Measurements from ENCODE around the gene NRG2. TPM values are rescaled to one million over a fixed set of nuclear protein-coding genes. Genes with fewer than 3 reads are reported as not detected.

The NRG2 gene
- total and polyA plus RNA-seq, 2 of the 8 experiments (the other 6 are each of a cell fraction or from before 2014, with no cell fraction given) = 0.27 to 0.54 TPM

DNA sequence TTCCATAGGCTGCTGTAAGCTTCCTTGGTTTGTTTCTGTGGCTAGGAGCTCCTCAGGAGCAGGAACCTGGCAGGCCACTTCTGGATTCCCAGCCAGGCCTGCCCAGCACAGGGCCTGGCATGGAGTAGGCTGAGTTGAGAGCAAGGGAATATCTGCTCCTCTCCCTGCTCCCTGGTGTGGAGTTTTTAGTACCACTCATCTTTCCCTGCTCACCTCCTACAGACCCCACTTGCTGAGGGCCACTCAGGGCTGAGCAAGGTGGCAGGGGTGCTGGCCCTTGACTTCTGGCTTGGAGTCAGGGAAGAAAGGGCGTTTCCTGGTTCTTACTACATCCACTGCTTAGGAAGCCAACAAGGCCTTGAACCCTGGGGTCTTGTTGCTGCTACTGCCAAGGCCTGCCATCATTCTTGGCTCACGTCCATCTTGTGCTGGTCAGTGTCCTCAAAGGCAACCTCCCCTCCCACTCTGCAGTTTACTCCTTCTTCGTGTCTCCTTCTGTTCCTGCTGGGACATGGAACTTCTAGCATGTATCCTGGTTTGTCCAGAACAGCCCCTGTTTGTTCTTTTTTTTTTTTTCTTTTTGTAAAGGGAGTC lies 192.6 kb downstream of the NRG2 start:
- CTCF ChIA-PET (ENCODE audit: partially characterized antibody) = interaction anchor here (0.8 to 2.8 kb wide), 10 partner anchors 11 to 118 kb away, joined by 3 to 28 read pairs (median 8); partner anchors contain the start of gene PSD2
- H2BK12ac ChIP-seq (ENCODE audit: low read depth, low read length) = no peak overlapping the region
- TF ChIP-seq KDM5A (IDR thresholded peaks at IDR 0.05; ENCODE audit: low read length) (no peak), SIRT6 (IDR thresholded peaks at IDR 0.05; ENCODE audit: low read length) (no peak), E2F6 (IDR thresholded peaks at IDR 0.05) (no peak), NRF1 (IDR thresholded peaks at IDR 0.05; ENCODE audit: low read depth, low read length) (no peak), SP4 (IDR thresholded peaks at IDR 0.05; ENCODE audit: low read length) (no peak), POU5F1 (IDR thresholded peaks at IDR 0.05; ENCODE audit: low read depth, low read length) (no peak), SIX5 (IDR thresholded peaks at IDR 0.05; ENCODE audit: low read depth, low read length) (no peak), ATF3 (IDR thresholded peaks at IDR 0.05; ENCODE audit: insufficient read depth, low read depth, low read length) (no peak), SIN3A (conservative IDR thresholded peaks at IDR 0.05 in 1 of 2, IDR thresholded peaks at IDR 0.05 in 1 of 2; ENCODE audit: low read depth in 1 of 2, low read length in 2 of 2) (no peak)
- TF ChIP-seq, protein P1, sequence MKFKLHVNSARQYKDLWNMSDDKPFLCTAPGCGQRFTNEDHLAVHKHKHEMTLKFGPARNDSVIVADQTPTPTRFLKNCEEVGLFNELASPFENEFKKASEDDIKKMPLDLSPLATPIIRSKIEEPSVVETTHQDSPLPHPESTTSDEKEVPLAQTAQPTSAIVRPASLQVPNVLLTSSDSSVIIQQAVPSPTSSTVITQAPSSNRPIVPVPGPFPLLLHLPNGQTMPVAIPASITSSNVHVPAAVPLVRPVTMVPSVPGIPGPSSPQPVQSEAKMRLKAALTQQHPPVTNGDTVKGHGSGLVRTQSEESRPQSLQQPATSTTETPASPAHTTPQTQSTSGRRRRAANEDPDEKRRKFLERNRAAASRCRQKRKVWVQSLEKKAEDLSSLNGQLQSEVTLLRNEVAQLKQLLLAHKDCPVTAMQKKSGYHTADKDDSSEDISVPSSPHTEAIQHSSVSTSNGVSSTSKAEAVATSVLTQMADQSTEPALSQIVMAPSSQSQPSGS (IDR thresholded peaks at IDR 0.05; ENCODE audit: low read length) = no peak

More for the DNA sequence above, 192.6 kb downstream of the NRG2 start:
- no peak overlapping the region for H2AFZ ChIP-seq (ENCODE audit: low read length)
- no peak overlapping the region; the same call in 1 of the 2 replicates for H2BK15ac ChIP-seq (ENCODE audit: low read length)
- H4K8ac ChIP-seq (ENCODE audit: extremely low read depth, insufficient read depth, low read length) = no peak overlapping the region
- no peak overlapping the region for H3K27ac ChIP-seq (ENCODE audit: low read depth, low read length)
- H2AK5ac ChIP-seq (ENCODE audit: low read depth, low read length) = no peak overlapping the region; the same call in 1 of the 2 replicates
- no peak overlapping the region for H3K4ac ChIP-seq (replicated peaks; ENCODE audit: insufficient read length, low read depth, low read length)
- no peak overlapping the region for H3K23ac ChIP-seq (ENCODE audit: insufficient read length)
- no peak overlapping the region for H3K14ac ChIP-seq (ENCODE audit: insufficient read length)
- no peak overlapping the region for H2BK20ac ChIP-seq (ENCODE audit: low read length)
- H3K36me3 ChIP-seq (ENCODE audit: control insufficient read depth in 2 of 4, insufficient read depth in 4 of 4, low read length in 3 of 4) = no peaks in the 10 kb centered on the region
- no peak overlapping the region for H4K5ac ChIP-seq (ENCODE audit: insufficient read length, low read depth, low read length)
- FAIRE-seq (no peak), DNase-seq (ENCODE audit: low read depth in 1 of 2, low spot score in 2 of 2) (no peak)
- no peaks in the 10 kb centered on the region for H3K79me2 ChIP-seq (ENCODE audit: control insufficient read depth in 1 of 2, insufficient read depth in 2 of 2, low read length in 2 of 2)
- H3K4me2 ChIP-seq (ENCODE audit: insufficient read depth in 1 of 2, low read depth in 2 of 2, low read length in 2 of 2) = no peak overlapping the region
- H3K23me2 ChIP-seq (ENCODE audit: low read depth, low read length) = peaks cover 8% of the 10 kb centered on the region; the same call in 1 of the 2 replicates
- no peak overlapping the region for H2BK120ac ChIP-seq (replicated peaks; ENCODE audit: low read depth, low read length)
- WGBS, 2 experiments (ENCODE audit: extremely low coverage in 1 of 2, insufficient coverage in 1 of 2, insufficient read length in 1 of 2, insufficient replicate concordance in 2 of 2, low coverage in 1 of 2, low lambda C conversion rate in 2 of 2, missing lambda C conversion rate in 1 of 2) = 84% methylated on average over 3 of the region's 3 CpGs; no CpG with 5 or more reads in 1 of the 2 experiments
- no peaks in the 10 kb centered on the region for H3K79me1 ChIP-seq (ENCODE audit: low read depth, low read length)
- H3K9me3 ChIP-seq (ENCODE audit: insufficient read depth in 2 of 2, low read depth in 1 of 2, low read length in 1 of 2) = no peaks in the 10 kb centered on the region
- POLR2A ChIA-PET (ENCODE audit: partially characterized antibody) = interaction anchor here (0.6 kb wide), 1 partner anchor 493 kb away, joined by 3 read pairs; no protein-coding TSS in a partner anchor
- peaks cover 3 to 7% of the 10 kb centered on the region in 2 experiments for H4K20me1 ChIP-seq (replicated peaks in 1 of 2; ENCODE audit: control insufficient read depth in 1 of 2, insufficient read depth in 2 of 2, low read length in 2 of 2)
- H3K18ac ChIP-seq (ENCODE audit: extremely low read depth, low read length) = no peak overlapping the region
- H3K4me3 ChIP-seq (ENCODE audit: extremely low read depth in 1 of 4, insufficient read depth in 2 of 4, low read depth in 3 of 4, low read length in 4 of 4) = no peak overlapping the region
- peaks cover 0 to 2% (median 1%) of the 10 kb centered on the region in 4 experiments; a peak in 5 of 7 replicates for H3K4me1 ChIP-seq (replicated peaks in 1 of 4; ENCODE audit: control insufficient read depth in 3 of 4, insufficient read depth in 4 of 4, low read length in 3 of 4)
- no peak overlapping the region for H4K91ac ChIP-seq (replicated peaks; ENCODE audit: insufficient read length, low read length)
- H3K27me3 ChIP-seq (replicated peaks in 1 of 4; ENCODE audit: control insufficient read depth in 3 of 4, extremely low read depth in 1 of 4, insufficient read depth in 3 of 4, low read length in 3 of 4) = peaks cover 16 to 45% (median 41%) of the 10 kb centered on the region in 4 experiments
- H3K56ac ChIP-seq (replicated peaks; ENCODE audit: insufficient read length, low read depth, low read length) = no peak overlapping the region
- no peak overlapping the region for H2BK5ac ChIP-seq (ENCODE audit: low read depth, low read length)
- no peak overlapping the region for H3K9ac ChIP-seq (replicated peaks in 1 of 4; ENCODE audit: extremely low read depth in 1 of 4, low read depth in 3 of 4, low read length in 3 of 4)

Data from H1 (cell line).